IPS-18a (cell line): ENCODE data around the gene MYO7A.

Experiments used
- H3K27ac ChIP-seq: one replicate; pipeline ENCODE4 v1.5.1; 2013; ENCODE audit warnings: low read length
- H3K27me3 ChIP-seq: one replicate; pipeline ENCODE4 v1.6.1; 2013; ENCODE audit warnings: mild to moderate bottlenecking, low read length; ENCODE audit not compliant: control insufficient read depth, insufficient read depth
- H3K36me3 ChIP-seq: one replicate; pipeline ENCODE4 v1.6.1; 2013; ENCODE audit warnings: low read depth, low read length; ENCODE audit not compliant: control insufficient read depth
- H3K4me1 ChIP-seq: one replicate; pipeline ENCODE4 v1.6.1; 2013; ENCODE audit warnings: low read depth, low read length; ENCODE audit not compliant: control insufficient read depth
- H3K4me3 ChIP-seq: one replicate; pipeline ENCODE4 v1.5.1; 2013; ENCODE audit warnings: low read length
- H3K9ac ChIP-seq: one replicate; pipeline ENCODE4 v1.6.1; 2013; ENCODE audit warnings: mild to moderate bottlenecking, low read length, moderate library complexity
- H3K9me3 ChIP-seq: one replicate; pipeline ENCODE4 v1.6.1; 2013; ENCODE audit warnings: low read depth, low read length; ENCODE audit not compliant: control insufficient read depth

MYO7A gene

DNA sequence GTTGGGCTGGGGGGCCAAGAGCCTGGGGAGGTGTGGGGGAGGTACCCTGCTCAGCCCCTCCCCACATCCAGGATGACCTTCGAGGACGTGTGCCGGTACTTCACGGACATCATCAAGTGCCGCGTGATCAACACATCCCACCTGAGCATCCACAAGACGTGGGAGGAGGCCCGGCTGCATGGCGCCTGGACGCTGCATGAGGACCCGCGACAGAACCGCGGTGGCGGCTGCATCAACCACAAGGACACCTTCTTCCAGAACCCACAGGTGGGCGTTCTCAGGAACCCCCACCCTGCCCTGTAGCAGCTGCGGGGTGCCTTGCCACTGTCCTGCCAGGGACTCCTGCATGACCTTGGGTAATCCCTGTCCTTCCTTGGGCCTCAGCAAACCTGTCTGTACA is 10.0 kb upstream of the MYO7A start:
- Histone ChIP-seq H3K9me3 (no peaks in the 10 kb centered on the region), H3K9ac (no peak overlapping the region), H3K36me3 (no peaks in the 10 kb centered on the region), H3K27ac (no peak overlapping the region), H3K4me3 (no peak overlapping the region), H3K4me1 (no peaks in the 10 kb centered on the region), H3K27me3 (no peaks in the 10 kb centered on the region)

DNA sequence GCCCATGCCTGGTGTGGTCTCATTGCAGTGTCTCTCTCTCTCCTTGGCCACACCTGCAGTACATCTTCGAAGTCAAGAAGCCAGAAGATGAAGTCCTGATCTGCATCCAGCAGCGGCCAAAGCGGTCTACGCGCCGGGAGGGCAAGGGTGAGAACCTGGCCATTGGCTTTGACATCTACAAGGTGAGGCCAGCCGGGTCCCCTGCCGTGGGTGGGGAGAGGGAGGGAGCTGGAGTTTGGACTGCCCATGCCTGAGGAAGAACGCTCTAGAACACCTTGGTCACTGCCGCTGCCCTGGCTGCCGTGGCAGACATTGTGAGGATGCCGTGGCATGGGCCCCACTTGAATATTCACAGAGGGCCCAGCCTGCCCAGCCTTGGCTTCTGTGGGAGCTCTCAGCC is 9.1 kb upstream of the MYO7A start:
- H3K36me3 ChIP-seq, result no peaks in the 10 kb centered on the region
- no peaks in the 10 kb centered on the region for H3K4me1 ChIP-seq
- H3K27ac ChIP-seq, result no peak overlapping the region
- no peaks in the 10 kb centered on the region for H3K27me3 ChIP-seq
- H3K9me3 ChIP-seq, result no peaks in the 10 kb centered on the region
- H3K9ac ChIP-seq, result no peak overlapping the region
- H3K4me3 ChIP-seq, result no peak overlapping the region

DNA sequence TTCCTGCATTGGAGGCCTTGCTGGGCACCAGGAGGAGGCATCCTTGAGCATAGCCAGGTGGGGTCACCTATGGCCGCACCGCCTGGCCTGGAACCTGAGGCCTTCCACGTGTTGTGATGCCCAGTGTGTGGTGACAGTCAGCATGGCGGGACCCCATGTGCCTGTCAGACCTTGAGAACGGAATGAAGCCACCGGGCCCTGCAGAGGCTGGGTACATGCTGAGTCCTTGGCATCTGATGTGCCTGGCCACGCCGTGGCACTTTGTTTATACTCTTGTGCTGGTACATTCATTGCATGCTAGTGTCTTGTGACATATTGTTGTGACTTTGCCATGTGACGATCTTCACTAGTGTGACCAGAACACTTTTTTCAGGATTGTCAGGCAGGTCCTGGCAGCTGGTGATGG is 8.5 kb upstream of the MYO7A start:
- H3K4me3 ChIP-seq, result no peak overlapping the region
- H3K9ac ChIP-seq, result no peak overlapping the region
- H3K4me1 ChIP-seq, result no peaks in the 10 kb centered on the region
- H3K9me3 ChIP-seq, result no peaks in the 10 kb centered on the region
- no peaks in the 10 kb centered on the region for H3K36me3 ChIP-seq
- no peaks in the 10 kb centered on the region for H3K27me3 ChIP-seq
- no peak overlapping the region for H3K27ac ChIP-seq

DNA sequence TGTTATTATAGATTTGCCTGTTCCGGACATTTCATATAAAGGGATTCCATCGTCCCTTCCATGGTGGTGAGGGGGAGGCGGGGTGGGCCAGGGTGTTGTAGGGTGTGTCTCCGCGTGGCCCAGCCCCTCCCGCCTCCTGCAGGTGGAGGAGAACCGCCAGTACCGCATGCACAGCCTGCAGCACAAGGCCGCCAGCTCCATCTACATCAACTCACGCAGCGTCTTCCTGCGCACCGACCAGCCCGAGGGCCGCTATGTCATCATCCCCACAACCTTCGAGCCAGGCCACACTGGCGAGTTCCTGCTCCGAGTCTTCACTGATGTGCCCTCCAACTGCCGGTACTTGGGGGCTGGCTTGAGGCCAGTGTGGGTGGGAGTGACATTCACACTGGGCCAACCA is 7.5 kb upstream of the MYO7A start:
- H3K36me3 ChIP-seq, result no peaks in the 10 kb centered on the region
- no peak overlapping the region for H3K4me3 ChIP-seq
- H3K9ac ChIP-seq, result no peak overlapping the region
- H3K9me3 ChIP-seq, result no peaks in the 10 kb centered on the region
- no peaks in the 10 kb centered on the region for H3K27me3 ChIP-seq
- no peaks in the 10 kb centered on the region for H3K4me1 ChIP-seq
- H3K27ac ChIP-seq, result no peak overlapping the region

DNA sequence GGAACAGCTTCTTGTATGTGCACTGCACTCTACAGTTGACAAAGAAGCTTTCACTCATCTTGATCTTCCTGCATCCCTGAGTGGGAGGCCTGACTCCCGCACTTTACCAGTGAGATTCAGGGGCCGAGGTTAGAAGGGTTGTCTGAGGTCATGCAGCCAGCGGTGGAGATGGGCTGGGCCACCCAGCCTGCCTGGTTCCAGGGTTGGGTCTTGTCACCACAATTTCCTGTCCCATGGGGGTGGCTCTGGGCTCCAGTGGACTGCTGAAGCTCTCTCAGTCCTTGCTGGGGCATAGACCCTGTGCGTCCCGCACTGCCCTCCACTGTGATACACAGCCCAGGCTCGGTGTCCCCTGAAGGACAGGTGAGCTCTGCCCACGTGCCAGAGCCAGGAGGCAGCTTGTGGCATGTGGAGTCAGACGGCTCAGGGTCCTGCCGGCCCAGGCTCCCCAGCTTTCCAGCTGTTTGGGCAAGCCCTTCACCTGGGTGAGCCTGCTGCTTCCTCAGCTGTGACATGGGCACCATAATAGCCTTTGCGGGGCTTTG is 6.9 kb upstream of the MYO7A start:
- H3K36me3 ChIP-seq, result no peaks in the 10 kb centered on the region
- H3K4me1 ChIP-seq, result no peaks in the 10 kb centered on the region
- no peaks in the 10 kb centered on the region for H3K27me3 ChIP-seq
- no peak overlapping the region for H3K27ac ChIP-seq
- no peak overlapping the region for H3K9ac ChIP-seq
- no peaks in the 10 kb centered on the region for H3K9me3 ChIP-seq
- H3K4me3 ChIP-seq, result no peak overlapping the region

DNA sequence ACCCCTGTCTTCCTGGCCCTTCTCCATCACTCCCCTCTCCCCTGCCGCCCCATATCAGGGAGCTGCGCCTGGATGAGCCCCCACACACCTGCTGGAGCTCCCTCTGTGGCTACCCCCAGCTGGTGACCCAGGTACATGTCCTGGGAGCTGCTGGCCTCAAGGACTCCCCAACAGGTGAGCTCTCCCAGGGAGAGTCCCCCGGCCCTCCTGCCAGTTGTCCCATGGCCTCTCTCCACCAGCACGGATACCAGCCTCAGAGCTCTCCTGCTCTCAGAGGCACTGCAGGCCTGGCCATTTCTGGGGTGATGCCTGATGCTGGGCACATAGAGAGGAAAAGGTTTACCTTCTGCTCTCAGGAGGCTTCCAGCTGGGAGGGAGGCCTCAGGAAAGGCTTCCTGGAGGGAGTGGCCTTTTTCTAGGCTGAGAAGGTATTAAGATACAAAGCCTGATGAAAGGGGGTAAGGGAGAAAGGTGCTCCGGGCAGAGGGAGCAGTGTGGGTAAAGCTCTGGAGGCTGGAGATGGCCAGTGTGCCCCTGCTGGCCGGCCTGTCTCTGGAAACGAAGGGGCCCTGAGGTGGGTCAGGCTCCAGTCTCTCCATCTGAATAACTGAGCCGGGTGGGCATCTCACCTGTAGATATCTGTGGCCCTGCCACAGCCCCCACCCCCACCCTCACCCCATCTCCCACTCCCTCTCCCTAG is 6.0 kb upstream of the MYO7A start:
- Histone ChIP-seq H3K9ac (no peak overlapping the region), H3K4me1 (no peaks in the 10 kb centered on the region), H3K27me3 (no peaks in the 10 kb centered on the region), H3K9me3 (no peaks in the 10 kb centered on the region), H3K27ac (no peak overlapping the region), H3K4me3 (no peak overlapping the region), H3K36me3 (no peaks in the 10 kb centered on the region)

DNA sequence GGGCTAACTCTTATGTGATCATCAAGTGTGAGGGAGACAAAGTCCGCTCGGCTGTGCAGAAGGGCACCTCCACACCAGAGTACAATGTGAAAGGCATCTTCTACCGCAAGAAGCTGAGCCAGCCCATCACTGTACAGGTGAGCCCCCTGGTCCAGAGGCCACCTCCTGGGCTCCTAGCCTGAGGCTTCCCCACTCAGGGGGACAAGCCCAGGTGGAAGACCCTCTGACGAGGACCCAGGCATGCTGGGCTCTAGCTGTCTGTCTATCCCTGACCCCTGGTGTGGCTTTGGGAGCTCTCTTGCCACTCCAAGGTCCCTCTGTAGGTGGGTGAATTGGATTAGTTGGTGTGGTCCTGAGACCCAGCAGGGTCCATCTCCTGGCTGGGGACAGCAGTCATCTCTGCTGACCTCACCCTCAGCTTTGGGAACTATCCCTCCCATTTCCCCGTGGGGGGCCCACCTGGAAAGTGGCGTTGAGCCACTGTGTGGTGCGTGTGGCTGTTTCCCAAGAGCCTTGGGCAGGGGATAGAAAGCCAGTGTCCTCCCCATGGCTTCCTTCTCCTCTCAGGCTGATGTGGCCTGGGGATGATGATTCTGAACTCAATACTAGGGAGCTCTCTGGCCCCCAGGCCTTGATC is 5.4 kb upstream of the MYO7A start:
- Histone ChIP-seq H3K27ac (no peak overlapping the region), H3K27me3 (no peaks in the 10 kb centered on the region), H3K9ac (no peak overlapping the region), H3K36me3 (no peaks in the 10 kb centered on the region), H3K4me3 (no peak overlapping the region), H3K4me1 (peaks cover 3% of the 10 kb centered on the region), H3K9me3 (no peaks in the 10 kb centered on the region)

DNA sequence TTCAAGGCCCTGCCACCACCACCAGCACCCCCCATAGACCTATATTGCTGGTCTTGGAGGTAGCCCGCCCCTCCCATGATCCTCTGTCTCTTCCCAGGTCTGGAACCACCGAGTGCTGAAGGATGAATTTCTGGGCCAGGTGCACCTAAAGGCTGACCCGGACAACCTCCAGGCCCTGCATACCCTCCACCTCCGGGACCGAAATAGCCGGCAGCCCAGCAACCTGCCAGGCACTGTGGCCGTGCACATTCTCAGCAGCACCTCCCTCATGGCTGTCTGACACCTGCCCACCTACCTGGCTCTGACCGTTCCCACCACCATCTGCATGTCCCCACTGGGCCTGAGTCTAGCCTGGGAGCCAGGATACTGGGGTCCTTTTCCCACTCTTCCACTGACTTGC is 4.5 kb upstream of the MYO7A start:
- Histone ChIP-seq H3K27ac (no peak overlapping the region), H3K4me1 (peaks cover 5% of the 10 kb centered on the region), H3K9me3 (no peaks in the 10 kb centered on the region), H3K4me3 (no peak overlapping the region), H3K9ac (no peak overlapping the region), H3K27me3 (peaks cover 3% of the 10 kb centered on the region), H3K36me3 (no peaks in the 10 kb centered on the region)

DNA sequence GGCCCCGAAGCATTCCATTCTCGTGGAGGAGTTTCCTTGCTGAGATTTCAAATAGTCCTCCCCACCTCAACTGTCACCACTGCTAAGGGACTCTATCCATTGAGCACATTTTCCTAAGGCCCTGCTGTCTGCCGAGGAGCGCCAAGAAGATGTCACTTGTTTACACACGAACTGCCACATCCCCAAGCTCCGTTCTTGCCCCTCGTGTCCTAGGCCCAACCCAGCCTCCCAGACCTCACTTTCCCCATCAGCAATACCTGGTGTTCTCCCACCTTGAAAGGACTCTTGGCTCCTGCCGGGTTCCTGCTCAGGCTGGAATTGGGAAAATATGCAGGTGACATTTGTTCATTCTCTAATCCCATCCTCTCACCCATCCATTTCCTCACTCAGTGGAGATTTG is 4.0 kb upstream of the MYO7A start:
- Histone ChIP-seq H3K9ac (no peak overlapping the region), H3K9me3 (no peaks in the 10 kb centered on the region), H3K27ac (no peak overlapping the region), H3K4me3 (no peak overlapping the region), H3K36me3 (no peaks in the 10 kb centered on the region), H3K27me3 (peaks cover 4% of the 10 kb centered on the region), H3K4me1 (peaks cover 5% of the 10 kb centered on the region)

DNA sequence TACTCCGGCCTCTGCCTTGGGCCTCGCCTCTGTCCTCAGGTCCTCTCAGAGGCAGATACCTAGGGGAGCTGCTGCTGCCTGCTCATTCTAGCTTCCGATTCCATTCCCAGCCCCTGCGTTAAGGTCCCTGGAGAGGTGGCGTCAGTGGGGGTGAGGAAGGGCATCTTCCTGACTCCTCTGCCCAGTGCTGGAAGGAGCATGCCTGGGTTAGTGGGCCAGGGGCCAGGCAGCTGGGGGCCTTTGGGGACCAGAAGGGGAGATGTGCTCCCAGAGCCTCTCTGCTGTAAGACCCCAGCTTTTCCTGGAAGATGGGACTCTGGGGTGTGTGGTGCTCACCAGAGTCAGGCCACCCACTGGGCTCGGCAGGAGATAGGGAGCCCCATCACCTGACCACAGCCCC is 3.6 kb upstream of the MYO7A start:
- H3K27me3 ChIP-seq, result peaks cover 4% of the 10 kb centered on the region
- no peaks in the 10 kb centered on the region for H3K9me3 ChIP-seq
- H3K4me3 ChIP-seq, result no peak overlapping the region
- no peaks in the 10 kb centered on the region for H3K36me3 ChIP-seq
- no peak overlapping the region for H3K27ac ChIP-seq
- peaks cover 5% of the 10 kb centered on the region for H3K4me1 ChIP-seq
- no peak overlapping the region for H3K9ac ChIP-seq

DNA sequence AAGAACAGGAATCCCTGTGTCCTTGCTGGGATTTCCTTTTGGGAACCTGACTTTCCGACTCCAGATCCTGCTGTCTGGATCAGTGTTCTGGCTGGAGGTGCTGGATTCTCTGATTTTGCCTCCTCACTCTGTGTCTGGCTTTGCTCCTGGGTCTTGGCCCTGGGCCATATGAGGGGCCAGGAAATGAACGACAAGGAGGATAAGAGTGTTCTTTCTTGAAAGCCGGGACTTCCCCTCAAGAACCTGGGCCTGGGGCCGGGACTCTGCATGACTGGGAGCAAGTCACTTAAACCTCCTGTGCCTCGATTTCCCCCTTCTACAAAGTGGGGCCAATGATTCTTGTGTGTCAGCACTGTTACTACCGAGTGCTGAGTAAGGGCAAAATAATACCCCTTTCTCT is 2.9 kb upstream of the MYO7A start:
- Histone ChIP-seq H3K4me1 (peaks cover 5% of the 10 kb centered on the region), H3K9ac (no peak overlapping the region), H3K36me3 (no peaks in the 10 kb centered on the region), H3K27me3 (peaks cover 4% of the 10 kb centered on the region), H3K27ac (no peak overlapping the region), H3K4me3 (no peak overlapping the region), H3K9me3 (no peaks in the 10 kb centered on the region)

DNA sequence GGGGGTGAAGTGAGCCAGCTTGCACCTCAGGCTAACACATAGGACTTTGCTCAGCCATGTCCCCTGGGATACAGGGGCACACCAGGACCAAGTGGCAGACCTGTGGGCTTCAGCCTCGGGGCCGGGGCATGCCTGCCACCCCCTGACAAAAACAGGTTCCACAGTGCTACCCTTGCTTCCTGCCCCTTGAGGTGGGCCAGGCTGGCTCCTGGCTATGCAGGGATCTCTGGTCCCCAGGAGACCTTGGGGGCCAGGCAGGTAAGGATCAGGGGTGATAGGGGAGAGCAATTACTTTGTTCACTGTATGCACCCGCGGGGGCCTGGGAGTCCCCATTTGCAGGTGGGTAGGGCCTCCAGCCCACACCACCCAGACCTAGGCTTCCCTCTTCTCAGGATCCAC is 2.4 kb upstream of the MYO7A start:
- no peaks in the 10 kb centered on the region for H3K36me3 ChIP-seq
- H3K4me3 ChIP-seq, result no peak overlapping the region
- no peaks in the 10 kb centered on the region for H3K9me3 ChIP-seq
- peaks cover 5% of the 10 kb centered on the region for H3K4me1 ChIP-seq
- no peak overlapping the region for H3K27ac ChIP-seq
- peaks cover 4% of the 10 kb centered on the region for H3K27me3 ChIP-seq
- H3K9ac ChIP-seq, result no peak overlapping the region
